ENCODE data around the gene ZMYND10. TPM values are rescaled to one million over a fixed set of nuclear protein-coding genes. Genes with fewer than 3 reads are reported as not detected.
A peak's percentile ranks its signal among the peaks of the same experiment; 100 is the strongest.

The ZMYND10 gene
- total RNA-seq, 1 experiment from 2014 or later, result 1.4 TPM

- TF ChIP-seq CTCF (conservative IDR thresholded peaks at IDR 0.05), result no peak
- H2BK12ac ChIP-seq (ENCODE audit: insufficient read length, low read depth, low read length), result no peak within 1 kb of the TSS
- H3K27ac Mint-ChIP-seq, result peak within 1 kb of the TSS; percentile 98 to 100 (median 99)
- H4K20me1 ChIP-seq (ENCODE audit: control insufficient read depth, insufficient read depth, insufficient read length), result no peaks in the 10 kb centered on the region
- H3K27me3 Mint-ChIP-seq (ENCODE audit: low read depth), result no peaks in the 10 kb centered on the region
- no peak within 1 kb of the TSS for H3K56ac ChIP-seq (ENCODE audit: insufficient read length, low read depth, low read length)
- H3K9ac ChIP-seq (ENCODE audit: extremely low read depth, insufficient read length, low read length), result peak within 1 kb of the TSS; percentile 87
- no peaks in the 10 kb centered on the region for H3K27me3 ChIP-seq (ENCODE audit: insufficient read depth, low read length)
- peak within 1 kb of the TSS; percentile 85 to 90 for H3K4me3 Mint-ChIP-seq
- no peak within 1 kb of the TSS for H2BK20ac ChIP-seq (ENCODE audit: low read depth, low read length, poor library complexity, severe bottlenecking)
- peak within 1 kb of the TSS; percentile 41 for H3K18ac ChIP-seq (ENCODE audit: insufficient read length, low read depth, low read length)
- no peaks in the 10 kb centered on the region for H3K9me3 Mint-ChIP-seq
- no peak within 1 kb of the TSS for H4K5ac ChIP-seq (ENCODE audit: insufficient read length, low read depth, low read length)
- H3K9me3 ChIP-seq (ENCODE audit: control insufficient read depth, low read depth, low read length), result no peaks in the 10 kb centered on the region
- peaks cover 8% of the 10 kb centered on the region; the same call in 1 of the 2 replicates for H3K79me2 ChIP-seq (ENCODE audit: insufficient read depth, low read length)
- no peak within 1 kb of the TSS for H4K91ac ChIP-seq (ENCODE audit: insufficient read length, low read depth, low read length)
- H3K79me1 ChIP-seq (ENCODE audit: insufficient read depth, low read depth, low read length, poor library complexity, severe bottlenecking), result peaks cover 4% of the 10 kb centered on the region
- DNase-seq, result peak; percentile 67
- H3K4ac ChIP-seq (ENCODE audit: low read depth, low read length), result no peak within 1 kb of the TSS
- H2AK5ac ChIP-seq (ENCODE audit: insufficient read length, low read length), result no peak within 1 kb of the TSS
- no peak within 1 kb of the TSS for H4K8ac ChIP-seq (replicated peaks; ENCODE audit: insufficient read length, low read depth, low read length)
- H3K23ac ChIP-seq (ENCODE audit: insufficient read length, low read depth, low read length), result no peak within 1 kb of the TSS
- no CpG with 5 or more reads among the region's 31 CpGs for WGBS (ENCODE audit: extremely low coverage, insufficient read length, low lambda C conversion rate)
- peaks cover 31 to 49% (median 37%) of the 10 kb centered on the region in 3 experiments for H3K36me3 Mint-ChIP-seq (ENCODE audit: insufficient read depth in 1 of 3, low read depth in 3 of 3)
- peaks cover 22 to 50% of the 10 kb centered on the region in 2 experiments for H3K4me1 Mint-ChIP-seq
- H2BK15ac ChIP-seq (ENCODE audit: low read depth, low read length), result no peak within 1 kb of the TSS
- no peak within 1 kb of the TSS for H2BK5ac ChIP-seq (ENCODE audit: insufficient read length, low read length)
- H2BK120ac ChIP-seq (ENCODE audit: low read depth, low read length, poor library complexity, severe bottlenecking), result no peak within 1 kb of the TSS
- peaks cover 6% of the 10 kb centered on the region; the same call in 1 of the 2 replicates for H3K4me1 ChIP-seq (ENCODE audit: insufficient read depth, low read length)
- peak within 1 kb of the TSS; percentile 37 for H3K4me2 ChIP-seq (ENCODE audit: insufficient read depth, insufficient read length, low read length)
- H3K27ac ChIP-seq (ENCODE audit: insufficient read length, low read depth, low read length), result no peak within 1 kb of the TSS
- H3K23me2 ChIP-seq (ENCODE audit: insufficient read length, low read depth, low read length, poor library complexity, severe bottlenecking), result peaks cover 19% of the 10 kb centered on the region
- no peak within 1 kb of the TSS for H3T11ph ChIP-seq (ENCODE audit: low read length)
- H2AFZ ChIP-seq (ENCODE audit: low read length), result no peak within 1 kb of the TSS
- H3K14ac ChIP-seq (ENCODE audit: insufficient read depth, low read length), result peak within 1 kb of the TSS; percentile 36; the same call in 1 of the 2 replicates
Measured at GRCh38 chr3:50322386-50323091, 23.0 kb downstream of the ZMYND10 start, which contains the start of gene HYAL2. HYAL2 (minus strand) TSS chr3:50322745; CDS start chr3:50320489, 2,256 bp downstream.
